HG03095 (cell line): Measurements from ENCODE around the gene UCK2.

ENCODE experiments used
- ATAC-seq: cut with Tn5 transposase; IDR thresholded peaks from one replicate; pipeline ENCODE4 v1.9.1; 2021; ENCODE audit warnings: moderate library complexity; ENCODE audit not compliant: unreplicated experiment

Gene UCK2

GRCh38 chr1:165833358-165833757 is 5.9 kb downstream of the UCK2 start:
- ATAC-seq, result no peak

- ATAC-seq, result no peak
Measured at GRCh38 chr1:165834229-165834628, 6.8 kb downstream of the UCK2 start.

- no peak for ATAC-seq
Measured at GRCh38 chr1:165834881-165835280, 7.5 kb downstream of the UCK2 start.

GRCh38 chr1:165836664-165837482 is 9.5 kb downstream of the UCK2 start:
- no peak for ATAC-seq

- no peak for ATAC-seq
Measured at GRCh38 chr1:165837838-165838364, 10.5 kb downstream of the UCK2 start.

GRCh38 chr1:165840423-165840822 is 13.0 kb downstream of the UCK2 start:
- no peak for ATAC-seq

- no peak for ATAC-seq
Measured at GRCh38 chr1:165841582-165842017, 14.2 kb downstream of the UCK2 start.

GRCh38 chr1:165842023-165842670 is 14.7 kb downstream of the UCK2 start:
- ATAC-seq, result no peak

GRCh38 chr1:165842671-165843129 is 15.3 kb downstream of the UCK2 start:
- peak; percentile 52 for ATAC-seq

GRCh38 chr1:165843304-165843703 is 15.9 kb downstream of the UCK2 start:
- no peak for ATAC-seq

- no peak for ATAC-seq
Measured at GRCh38 chr1:165844114-165844798, 16.8 kb downstream of the UCK2 start.

- ATAC-seq, result no peak
Measured at GRCh38 chr1:165844933-165845332, 17.5 kb downstream of the UCK2 start.

- no peak for ATAC-seq
Measured at GRCh38 chr1:165845569-165845968, 18.2 kb downstream of the UCK2 start.

GRCh38 chr1:165845992-165846748 is 18.8 kb downstream of the UCK2 start:
- no peak for ATAC-seq

GRCh38 chr1:165847486-165847885 is 20.1 kb downstream of the UCK2 start:
- ATAC-seq, result no peak

- no peak for ATAC-seq
Measured at GRCh38 chr1:165849353-165850133, 22.1 kb downstream of the UCK2 start.

GRCh38 chr1:165851034-165851658 is 23.7 kb downstream of the UCK2 start:
- ATAC-seq, result peak; percentile 47

- ATAC-seq, result no peak
Measured at GRCh38 chr1:165852871-165853270, 25.5 kb downstream of the UCK2 start.

- no peak for ATAC-seq
Measured at GRCh38 chr1:165853528-165854075, 26.2 kb downstream of the UCK2 start.
